H9 (cell line): ENCODE results near the gene TAF3. TPM values are rescaled to one million over a fixed set of nuclear protein-coding genes. Genes with fewer than 3 reads are reported as not detected.
A peak's percentile ranks its signal among the peaks of the same experiment; 100 is the strongest.

Source experiments
- DNase-seq: peaks from one replicate; pipeline ENCODE4 v3.0.0-alpha.2; 2017
- H2AFZ ChIP-seq: one replicate; pipeline ENCODE4 v1.6.1; 2013; ENCODE audit warnings: mild to moderate bottlenecking, low read length, control low read depth, moderate library complexity
- H2AK5ac ChIP-seq: 2 replicates; pipeline ENCODE4 v1.6.1; 2013; ENCODE audit warnings: low read length, control low read depth, mixed read lengths; ENCODE audit not compliant: insufficient read length
- H2BK120ac ChIP-seq: one replicate; pipeline ENCODE4 v1.6.1; 2013; ENCODE audit warnings: low read depth, mild to moderate bottlenecking, low read length, control low read depth, inconsistent platforms; ENCODE audit not compliant: poor library complexity, severe bottlenecking
- H2BK12ac ChIP-seq: 2 replicates; pipeline ENCODE4 v1.6.1; 2013; ENCODE audit warnings: low read length, control low read depth, mixed read lengths, low read depth; ENCODE audit not compliant: insufficient read length
- H2BK15ac ChIP-seq: 2 replicates; pipeline ENCODE4 v1.6.1; 2013; ENCODE audit warnings: low read depth, low read length, control low read depth
- H2BK20ac ChIP-seq: one replicate; pipeline ENCODE4 v1.6.1; 2013; ENCODE audit warnings: low read depth, mild to moderate bottlenecking, low read length, control low read depth, inconsistent platforms; ENCODE audit not compliant: poor library complexity, severe bottlenecking
- H2BK5ac ChIP-seq: 2 replicates; pipeline ENCODE4 v1.6.1; 2013; ENCODE audit warnings: low read length, control low read depth, mixed read lengths; ENCODE audit not compliant: insufficient read length
- H3K14ac ChIP-seq: 2 replicates; pipeline ENCODE4 v1.6.1; 2013; ENCODE audit warnings: low read length, control low read depth; ENCODE audit not compliant: insufficient read depth
- H3K18ac ChIP-seq: 2 replicates; pipeline ENCODE4 v1.6.1; 2013; ENCODE audit warnings: low read depth, mild to moderate bottlenecking, mixed read lengths, low read length, control low read depth; ENCODE audit not compliant: insufficient read length
- H3K23ac ChIP-seq: 2 replicates; pipeline ENCODE4 v1.6.1; 2013; ENCODE audit warnings: low read length, control low read depth, mixed read lengths, low read depth; ENCODE audit not compliant: insufficient read length
- H3K23me2 ChIP-seq: 2 replicates; pipeline ENCODE4 v1.6.1; 2013; ENCODE audit warnings: low read depth, mild to moderate bottlenecking, mixed read lengths, low read length, control low read depth; ENCODE audit not compliant: insufficient read length, poor library complexity, severe bottlenecking
- H3K27ac ChIP-seq: 2 replicates; pipeline ENCODE4 v1.5.1; 2013; ENCODE audit warnings: low read length, control low read depth, mixed read lengths, low read depth; ENCODE audit not compliant: insufficient read length
- H3K27me3 ChIP-seq: 2 replicates; pipeline ENCODE4 v1.6.1; 2013; ENCODE audit warnings: low read length, control low read depth, inconsistent platforms; ENCODE audit not compliant: insufficient read depth
- H3K4ac ChIP-seq: 2 replicates; pipeline ENCODE4 v1.6.1; 2013; ENCODE audit warnings: low read depth, mild to moderate bottlenecking, control low read depth, inconsistent platforms, low read length, moderate library complexity
- H3K4me1 ChIP-seq: 2 replicates; pipeline ENCODE4 v1.6.1; 2013; ENCODE audit warnings: low read length, control low read depth, inconsistent platforms; ENCODE audit not compliant: insufficient read depth
- H3K4me2 ChIP-seq: 2 replicates; pipeline ENCODE4 v1.6.1; 2013; ENCODE audit warnings: low read length, control low read depth, mixed read lengths; ENCODE audit not compliant: insufficient read length, insufficient read depth
- H3K56ac ChIP-seq: 2 replicates; pipeline ENCODE4 v1.6.1; 2013; ENCODE audit warnings: low read depth, mild to moderate bottlenecking, mixed read lengths, low read length, control low read depth; ENCODE audit not compliant: insufficient read length
- H3K79me1 ChIP-seq: 2 replicates; pipeline ENCODE4 v1.6.1; 2013; ENCODE audit warnings: low read depth, mild to moderate bottlenecking, moderate library complexity, low read length, control low read depth, inconsistent platforms; ENCODE audit not compliant: insufficient read depth, poor library complexity, severe bottlenecking
- H3K79me2 ChIP-seq: 2 replicates; pipeline ENCODE4 v1.6.1; 2013; ENCODE audit warnings: low read length, control low read depth, inconsistent platforms; ENCODE audit not compliant: insufficient read depth
- H3K9ac ChIP-seq: 2 replicates; pipeline ENCODE4 v1.6.1; 2013; ENCODE audit warnings: low read length, control low read depth, mixed read lengths; ENCODE audit not compliant: insufficient read length; ENCODE audit errors: extremely low read depth
- H3K9me3 ChIP-seq: one replicate; pipeline ENCODE4 v1.6.1; 2013; ENCODE audit warnings: low read depth, low read length, inconsistent platforms; ENCODE audit not compliant: control insufficient read depth
- H3T11ph ChIP-seq: one replicate; pipeline ENCODE4 v1.6.1; 2013; ENCODE audit warnings: mild to moderate bottlenecking, low read length, control low read depth, inconsistent platforms
- H4K20me1 ChIP-seq: one replicate; pipeline ENCODE4 v1.6.1; 2013; ENCODE audit not compliant: control insufficient read depth, insufficient read length, insufficient read depth
- H4K5ac ChIP-seq: 2 replicates; pipeline ENCODE4 v1.6.1; 2013; ENCODE audit warnings: low read depth, mild to moderate bottlenecking, mixed read lengths, low read length, control low read depth; ENCODE audit not compliant: insufficient read length
- H4K8ac ChIP-seq: replicated peaks from 2 replicates; pipeline ENCODE4 v1.6.1; 2013; ENCODE audit warnings: low read length, control low read depth, mixed read lengths, low read depth; ENCODE audit not compliant: insufficient read length
- H4K91ac ChIP-seq: 2 replicates; pipeline ENCODE4 v1.6.1; 2013; ENCODE audit warnings: low read depth, mild to moderate bottlenecking, moderate library complexity, mixed read lengths, low read length, control low read depth; ENCODE audit not compliant: insufficient read length
- H3K27ac Mint-ChIP-seq, 3 experiments: 2 replicates in 2 of 3; 3 replicates in 1 of 3; pipeline ENCODE4 v1.8.0; 2020 to 2021; ENCODE audit warnings: mixed read lengths in 3 of 3, mild to moderate bottlenecking in 1 of 3, moderate library complexity in 1 of 3
- H3K27me3 Mint-ChIP-seq: 2 replicates; pipeline ENCODE4 v1.8.0; 2021; ENCODE audit warnings: low read depth, mild to moderate bottlenecking, moderate library complexity, mixed read lengths
- H3K36me3 Mint-ChIP-seq, 3 experiments: 2 replicates in 2 of 3; 3 replicates in 1 of 3; pipeline ENCODE4 v1.8.0; 2020 to 2021; ENCODE audit warnings: low read depth in 3 of 3, mixed read lengths in 3 of 3; ENCODE audit not compliant: insufficient read depth in 1 of 3
- H3K4me1 Mint-ChIP-seq, 2 experiments: 2 replicates each; pipeline ENCODE4 v1.8.0; 2020; ENCODE audit warnings: mixed read lengths in 2 of 2
- H3K4me3 Mint-ChIP-seq, 2 experiments: 2 replicates in 1 of 2; 3 replicates in 1 of 2; pipeline ENCODE4 v1.8.0; 2020 to 2021; ENCODE audit warnings: mild to moderate bottlenecking in 2 of 2, mixed read lengths in 2 of 2, moderate library complexity in 1 of 2
- H3K9me3 Mint-ChIP-seq, 2 experiments: 2 replicates in 1 of 2; 3 replicates in 1 of 2; pipeline ENCODE4 v1.8.0; 2020; ENCODE audit warnings: mild to moderate bottlenecking in 2 of 2, mixed read lengths in 2 of 2, moderate library complexity in 1 of 2
- WGBS: extraction: QIAGEN DNeasy Blood & Tissue Kit; methylation state at CpG from one replicate; pipeline ENCODE4 v1.1.7; 2013; ENCODE audit warnings: missing lambda C conversion rate, low lambda C conversion rate, mixed read lengths; ENCODE audit not compliant: insufficient read length; ENCODE audit errors: extremely low coverage; 5-methylcytosine and 5-hydroxymethylcytosine counted together
- total RNA-seq: library from RNA; stranded (reverse); gene quantifications from 2 replicates; pipeline ENCODE4 v1.2.1, GENCODE V29; 2021
- TF ChIP-seq, protein P1 (sequence below): fragments of 200-600 bp; sonication (generic); conservative IDR thresholded peaks from 3 replicates; pipeline ENCODE4 v1.8.0; 2021; ENCODE audit warnings: antibody characterized with exemption, mild to moderate bottlenecking

TAF3 gene
- total RNA-seq, 1 experiment from 2014 or later = 10.2 TPM

DNA sequence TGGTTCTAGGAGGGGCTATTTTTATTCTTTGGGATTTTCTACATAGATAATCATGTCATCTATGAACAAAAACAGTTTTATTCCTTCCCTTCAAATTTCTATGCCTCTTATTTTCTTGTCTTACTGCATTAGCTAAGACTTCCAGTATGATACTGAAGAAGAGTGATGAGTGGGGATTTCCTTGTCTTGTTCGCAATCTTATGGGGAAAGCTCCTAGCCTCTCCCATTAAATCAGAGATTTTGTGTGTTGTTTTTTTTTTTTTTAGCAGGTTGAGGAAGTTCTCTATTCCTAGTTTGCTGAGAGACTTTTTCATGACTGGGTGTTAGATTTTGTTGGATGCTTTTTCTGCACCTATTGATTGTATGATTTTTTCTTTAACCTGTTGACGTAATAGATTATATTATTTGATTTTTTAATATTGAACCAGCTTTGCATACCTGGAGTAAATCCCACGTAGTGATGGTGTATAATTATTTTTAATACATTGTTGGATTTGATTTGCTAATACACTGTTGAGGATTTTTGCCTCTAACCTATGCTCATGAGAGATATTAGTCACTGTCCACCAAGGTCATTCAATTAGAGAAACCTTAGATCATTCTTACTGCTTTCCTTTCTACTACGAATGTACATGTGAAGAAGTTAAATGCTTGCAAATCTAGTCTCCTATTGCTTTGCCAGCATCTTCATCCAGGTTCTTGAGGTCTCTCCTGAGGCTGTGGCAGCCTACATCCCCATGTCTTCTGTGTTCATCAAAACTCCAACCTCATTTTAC lies 23.9 kb upstream of the TAF3 start:
- H3K4me1 ChIP-seq = no peaks in the 10 kb centered on the region
- Mint-ChIP-seq H3K9me3 (no peaks in the 10 kb centered on the region), H3K4me1 (peaks cover 4 to 5% of the 10 kb centered on the region in 2 experiments), H3K27ac (peak overlapping the region in 1 of 3 experiments; percentile 65; a peak in 2 of 7 replicates), H3K27me3 (no peaks in the 10 kb centered on the region), H3K4me3 (no peak overlapping the region), H3K36me3 (peaks cover 20 to 48% (median 40%) of the 10 kb centered on the region in 3 experiments; a peak in 6 of 7 replicates)
- H2BK5ac ChIP-seq = no peak overlapping the region
- H3K79me1 ChIP-seq = no peaks in the 10 kb centered on the region
- no peak overlapping the region for H2AFZ ChIP-seq
- H3K56ac ChIP-seq = no peak overlapping the region
- no peak for DNase-seq
- H3K27me3 ChIP-seq = no peaks in the 10 kb centered on the region
- H2BK15ac ChIP-seq = no peak overlapping the region
- H3K23me2 ChIP-seq = no peaks in the 10 kb centered on the region
- H4K5ac ChIP-seq = no peak overlapping the region
- no peak overlapping the region for H2BK20ac ChIP-seq
- no peak overlapping the region for H3K18ac ChIP-seq
- TF ChIP-seq, protein P1, sequence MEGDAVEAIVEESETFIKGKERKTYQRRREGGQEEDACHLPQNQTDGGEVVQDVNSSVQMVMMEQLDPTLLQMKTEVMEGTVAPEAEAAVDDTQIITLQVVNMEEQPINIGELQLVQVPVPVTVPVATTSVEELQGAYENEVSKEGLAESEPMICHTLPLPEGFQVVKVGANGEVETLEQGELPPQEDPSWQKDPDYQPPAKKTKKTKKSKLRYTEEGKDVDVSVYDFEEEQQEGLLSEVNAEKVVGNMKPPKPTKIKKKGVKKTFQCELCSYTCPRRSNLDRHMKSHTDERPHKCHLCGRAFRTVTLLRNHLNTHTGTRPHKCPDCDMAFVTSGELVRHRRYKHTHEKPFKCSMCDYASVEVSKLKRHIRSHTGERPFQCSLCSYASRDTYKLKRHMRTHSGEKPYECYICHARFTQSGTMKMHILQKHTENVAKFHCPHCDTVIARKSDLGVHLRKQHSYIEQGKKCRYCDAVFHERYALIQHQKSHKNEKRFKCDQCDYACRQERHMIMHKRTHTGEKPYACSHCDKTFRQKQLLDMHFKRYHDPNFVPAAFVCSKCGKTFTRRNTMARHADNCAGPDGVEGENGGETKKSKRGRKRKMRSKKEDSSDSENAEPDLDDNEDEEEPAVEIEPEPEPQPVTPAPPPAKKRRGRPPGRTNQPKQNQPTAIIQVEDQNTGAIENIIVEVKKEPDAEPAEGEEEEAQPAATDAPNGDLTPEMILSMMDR = no peak
- H3K4me2 ChIP-seq = no peak overlapping the region
- H3K9ac ChIP-seq = no peak overlapping the region
- no peak overlapping the region for H3K14ac ChIP-seq
- H2AK5ac ChIP-seq = no peak overlapping the region
- H3K9me3 ChIP-seq = no peaks in the 10 kb centered on the region
- H4K91ac ChIP-seq = no peak overlapping the region
- no peak overlapping the region for H3K4ac ChIP-seq
- H3K23ac ChIP-seq = no peak overlapping the region
- no CpG with 5 or more reads among the region's 4 CpGs for WGBS
- H4K20me1 ChIP-seq = no peaks in the 10 kb centered on the region
- no peak overlapping the region for H3T11ph ChIP-seq
- peaks cover 24% of the 10 kb centered on the region for H3K79me2 ChIP-seq
- H4K8ac ChIP-seq = no peak overlapping the region
- H3K27ac ChIP-seq = no peak overlapping the region
- no peak overlapping the region for H2BK120ac ChIP-seq
- H2BK12ac ChIP-seq = no peak overlapping the region
